Measurements from ENCODE around the gene IDI1.

Gene IDI1

GRCh38 chr10:994836-995558, 53.9 kb downstream of the IDI1 start:
- DNase-seq (ENCODE audit: low spot score) = no peak

- DNase-seq (ENCODE audit: low spot score) = no peak
These were observed 56.0 kb downstream of the IDI1 start for GRCh38 chr10:992871-993270.

GRCh38 chr10:992467-992866, 56.5 kb downstream of the IDI1 start:
- no peak for DNase-seq (ENCODE audit: low spot score)

- DNase-seq (ENCODE audit: low spot score) = no peak
These were observed 58.1 kb downstream of the IDI1 start for GRCh38 chr10:990808-991207.

Measured in NAMALWA (cell line).